Endothelial cell of umbilical vein (primary cell): ENCODE results near the gene IKZF4. TPM values are rescaled to one million over a fixed set of nuclear protein-coding genes. Genes with fewer than 3 reads are reported as not detected.

Source experiments
- BruUV-seq: library from RNA; stranded (reverse); fragments of 400-500 nt; replicated peaks from 2 replicates; lab custom pipeline; 2021; lab: Mats Ljungman, UMichigan
- CTCF ChIA-PET: fragments of 300-600, 350-600 bp; sonication (Branson Sonifier 250); formaldehyde crosslinking; loops from one replicate; lab custom pipeline; 2021; ENCODE audit warnings: antibody characterized with exemption, inconsistent platforms; lab: Charles Lee
- POLR2A ChIA-PET: fragments of 300-600, 350-600 bp; sonication (Branson Sonifier 250); formaldehyde crosslinking; loops from one replicate; lab custom pipeline; 2021; ENCODE audit warnings: antibody characterized with exemption, inconsistent platforms; lab: Charles Lee
- DNase-seq: peaks from one replicate; pipeline ENCODE4 v3.0.0-alpha.2; 2011; ENCODE audit warnings: low read depth, low spot score
- FAIRE-seq: peaks from 2 replicates; lab custom pipeline; 2011; peaks lifted over from hg19 to GRCh38; lab: Jason Lieb, UNC
- H2AFZ ChIP-seq: 2 replicates; pipeline ENCODE4 v1.6.0; 2012; ENCODE audit warnings: low read depth, low read length, control low read depth, inconsistent platforms
- H3K27ac ChIP-seq: 2 replicates; pipeline ENCODE4 v1.5.1; 2011; ENCODE audit warnings: low read depth, mild to moderate bottlenecking, control low read depth, low read length, moderate library complexity; ENCODE audit not compliant: insufficient read depth
- H3K27me3 ChIP-seq, 2 experiments: 2 replicates each; pipeline versions ENCODE4 v1.6.0 to v1.6.1; 2011; ENCODE audit warnings: low read length in 2 of 2, mixed read lengths in 1 of 2; ENCODE audit not compliant: control insufficient read depth in 2 of 2, insufficient read depth in 2 of 2
- H3K36me3 ChIP-seq, 2 experiments: 2 replicates in 1 of 2; 3 replicates in 1 of 2; pipeline ENCODE4 v1.5.1; 2011; ENCODE audit warnings: low read length in 2 of 2, mild to moderate bottlenecking in 1 of 2, moderate library complexity in 1 of 2; ENCODE audit not compliant: control insufficient read depth in 2 of 2, insufficient read depth in 2 of 2; ENCODE audit errors: extremely low read depth in 1 of 2
- H3K4me1 ChIP-seq: 3 replicates; pipeline ENCODE4 v1.5.1; 2011; ENCODE audit warnings: mild to moderate bottlenecking, low read length; ENCODE audit not compliant: control insufficient read depth, insufficient read depth; ENCODE audit errors: extremely low read depth
- H3K4me2 ChIP-seq: 2 replicates; pipeline ENCODE4 v1.6.1; 2011; ENCODE audit warnings: low read length, control low read depth, mixed read lengths; ENCODE audit not compliant: insufficient read depth
- H3K4me3 ChIP-seq, 3 experiments: fragments of 200-600 bp in 1 of 3; sonication (generic), shearing (Covaris generic) in 1 of 3; replicated peaks in 1 of 3; 2 replicates each; pipeline ENCODE4 v1.5.1; 2011 to 2016; ENCODE audit warnings: control low read depth in 3 of 3, low read length in 3 of 3, mild to moderate bottlenecking in 2 of 3, inconsistent platforms in 1 of 3, low read depth in 1 of 3, moderate library complexity in 1 of 3; ENCODE audit not compliant: insufficient read depth in 1 of 3
- H3K79me2 ChIP-seq: 2 replicates; pipeline ENCODE4 v1.6.0; 2012; ENCODE audit warnings: low read length, inconsistent platforms; ENCODE audit not compliant: control insufficient read depth, insufficient read depth
- H3K9ac ChIP-seq: replicated peaks from 2 replicates; pipeline ENCODE3; 2011; ENCODE audit warnings: low read length, control low read depth; ENCODE audit not compliant: insufficient read depth; ENCODE audit errors: extremely low read depth
- H3K9me1 ChIP-seq: replicated peaks from 3 replicates; pipeline ENCODE4 v1.6.0; 2011; ENCODE audit warnings: mild to moderate bottlenecking, low read length; ENCODE audit not compliant: control insufficient read depth, insufficient read depth; ENCODE audit errors: extremely low read depth
- H3K9me3 ChIP-seq: replicated peaks from 2 replicates; pipeline ENCODE4 v1.5.1; 2012; ENCODE audit warnings: low read length, inconsistent platforms; ENCODE audit not compliant: control insufficient read depth, insufficient read depth
- H4K20me1 ChIP-seq: replicated peaks from 2 replicates; pipeline ENCODE3; 2011; ENCODE audit warnings: mild to moderate bottlenecking, low read length; ENCODE audit not compliant: control insufficient read depth, insufficient read depth; ENCODE audit errors: extremely low read depth
- CTCF ChIP-seq, 2 donors: IDR thresholded peaks; 1 replicate in 1 of 2; 2 replicates in 1 of 2; pipeline ENCODE4 v1.5.1; 2011; ENCODE audit warnings: low read length in 2 of 2, mild to moderate bottlenecking in 2 of 2, moderate library complexity in 2 of 2, control low read depth in 1 of 2, inconsistent platforms in 1 of 2, low read depth in 1 of 2; ENCODE audit not compliant: insufficient read depth in 1 of 2; ENCODE audit errors: extremely low read depth in 1 of 2
- EZH2 ChIP-seq: IDR thresholded peaks from 2 replicates; pipeline ENCODE4 v1.6.1; 2012; ENCODE audit warnings: borderline replicate concordance, low read depth, mild to moderate bottlenecking, moderate library complexity, low read length, inconsistent platforms; ENCODE audit not compliant: severe bottlenecking
- FOS ChIP-seq: IDR thresholded peaks from 2 replicates; pipeline ENCODE4 v1.6.1; 2011; ENCODE audit warnings: mild to moderate bottlenecking, low read length, moderate library complexity, borderline replicate concordance; ENCODE audit not compliant: insufficient read depth
- GATA2 ChIP-seq: IDR thresholded peaks from 2 replicates; pipeline ENCODE4 v1.7.0; 2011; ENCODE audit warnings: low read depth, mild to moderate bottlenecking, moderate library complexity, mixed read lengths, low read length; ENCODE audit not compliant: insufficient read length, insufficient read depth
- JUN ChIP-seq: IDR thresholded peaks from 2 replicates; pipeline ENCODE4 v1.6.1; 2011; ENCODE audit warnings: borderline replicate concordance, low read depth; ENCODE audit not compliant: insufficient read length, insufficient read depth
- MAX ChIP-seq: IDR thresholded peaks from 2 replicates; pipeline ENCODE4 v1.6.1; 2011; ENCODE audit not compliant: insufficient read depth, insufficient read length
- MYC ChIP-seq: IDR thresholded peaks from one replicate; pipeline ENCODE4 v1.6.1; 2011; ENCODE audit warnings: mild to moderate bottlenecking, low read depth, low read length
- POLR2A ChIP-seq: IDR thresholded peaks from 2 replicates; pipeline ENCODE4 v1.6.1; 2012; ENCODE audit warnings: low read depth, mild to moderate bottlenecking, control low read depth, low read length
- POLR2AphosphoS5 ChIP-seq: IDR thresholded peaks from 2 replicates; pipeline ENCODE4 v1.6.1; 2012; ENCODE audit warnings: low read depth, mild to moderate bottlenecking, control low read depth, low read length, moderate library complexity; ENCODE audit not compliant: insufficient read depth
- dilution Hi-C: fragments of 300-500 bp; cut with MboI; formaldehyde crosslinking; loops from one replicate; pipeline ENCODE4 v1.15.0; 2019; ENCODE audit warnings: low sequenced_read_pairs; ENCODE audit not compliant: extremely low pct_ligation_motif_present
- intact Hi-C: fragments of 100-400 bp; cut with micrococcal nuclease; formaldehyde crosslinking; loops from one replicate; pipeline ENCODE4 v1.10.0; 2022
- polyA plus RNA-seq, 4 experiments: library from polyadenylated mRNA; depleted of rRNA in 3 of 4; stranded (reverse) in 3 of 4; unstranded in 1 of 4; fragments of >200 nt; gene quantifications; 2 replicates each; pipeline versions ENCODE4 v1.2.1 to v1.2.3, GENCODE V29; 2011 to 2012; ENCODE audit warnings: missing spikeins in 1 of 4
- total RNA-seq: library from RNA; stranded (reverse); gene quantifications from 2 replicates; pipeline ENCODE4 v1.2.3, GENCODE V29; 2021

Gene IKZF4
- total and polyA plus RNA-seq, 2 donors (not counting 3 experiments of a cell fraction or from before 2014, with no cell fraction given), result 3.4 to 5.4 TPM

- dilution Hi-C loops (no loop called here), intact Hi-C loops (no loop called here)
- Histone ChIP-seq H3K79me2 (no peaks in the 10 kb centered on the region), H3K4me2 (no peak overlapping the region), H4K20me1 (no peaks in the 10 kb centered on the region), H3K9ac (no peak overlapping the region), H3K9me3 (no peaks in the 10 kb centered on the region), H3K36me3 (no peaks in the 10 kb centered on the region), H3K27ac (no peak overlapping the region), H3K9me1 (no peaks in the 10 kb centered on the region), H3K4me1 (peaks cover 13% of the 10 kb centered on the region), H3K27me3 (peaks cover 3% of the 10 kb centered on the region in 2 experiments), H2AFZ (no peak overlapping the region), H3K4me3 (no peak overlapping the region)
- DNase-seq, result no peak
- ChIA-PET POLR2A (interaction anchor here (0.6 kb wide), 1 partner anchor 42 kb away, joined by 3 read pairs; no protein-coding TSS in a partner anchor), CTCF (interaction anchor here (2.5 to 2.9 kb wide), 2 partner anchors 18 to 90 kb away, joined by 14 to 35 read pairs; partner anchors contain the start of genes PA2G4 and SUOX)
- BruUV-seq, result no TSS peak
- FAIRE-seq, result no peak
- TF ChIP-seq FOS (no peak), MAX (no peak), GATA2 (no peak), CTCF (IDR thresholded peaks at IDR 0.05; ENCODE audit: extremely low read depth in 1 of 2, insufficient read depth in 1 of 2, low read depth in 1 of 2, low read length in 2 of 2) (no peak)
Observed at GRCh38 chr12:56086608-56087007, 65.8 kb downstream of the IKZF4 start.

- TF ChIP-seq JUN (no peak), MAX (no peak), POLR2A (no peak), FOS (no peak), GATA2 (no peak), EZH2 (no peak), MYC (no peak), CTCF (IDR thresholded peaks at IDR 0.05; ENCODE audit: extremely low read depth in 1 of 2, insufficient read depth in 1 of 2, low read depth in 1 of 2, low read length in 2 of 2) (no peak), POLR2AphosphoS5 (no peak)
- H3K4me3 ChIP-seq, result no peak overlapping the region
- no peaks in the 10 kb centered on the region for H3K36me3 ChIP-seq
- BruUV-seq, result no TSS peak
- no peak overlapping the region for H3K9ac ChIP-seq
- no peaks in the 10 kb centered on the region for H4K20me1 ChIP-seq
- H3K27me3 ChIP-seq, result peaks cover 3% of the 10 kb centered on the region in 2 experiments
- no peaks in the 10 kb centered on the region for H3K9me1 ChIP-seq
- ChIA-PET POLR2A (no interaction called here), CTCF (interaction anchor here (2.6 kb wide), 1 partner anchor 8 kb away, joined by 11 read pairs; no protein-coding TSS in a partner anchor)
- H3K79me2 ChIP-seq, result no peaks in the 10 kb centered on the region
- DNase-seq, result no peak
- no peak overlapping the region for H3K27ac ChIP-seq
- intact Hi-C loops, result no loop called here
- dilution Hi-C loops, result no loop called here
- no peaks in the 10 kb centered on the region for H3K9me3 ChIP-seq
- H2AFZ ChIP-seq, result no peak overlapping the region
- H3K4me1 ChIP-seq, result peaks cover 13% of the 10 kb centered on the region
- no peak overlapping the region for H3K4me2 ChIP-seq
- FAIRE-seq, result no peak
Observed at GRCh38 chr12:56087220-56087619, 66.4 kb downstream of the IKZF4 start.
